GM19043 (cell line): ENCODE results near the gene SMIM44.
A peak's percentile ranks its signal among the peaks of the same experiment; 100 is the strongest.
"Not testable (repeated sequence)": the region's sequence is repeated elsewhere in the genome, so short reads cannot be mapped to it uniquely, and the experiment has no call there.

Experiments
- ATAC-seq: cut with Tn5 transposase; IDR thresholded peaks from one replicate; pipeline ENCODE4 v1.9.1; 2021; ENCODE audit warnings: low read depth; ENCODE audit not compliant: unreplicated experiment

SMIM44 gene

DNA sequence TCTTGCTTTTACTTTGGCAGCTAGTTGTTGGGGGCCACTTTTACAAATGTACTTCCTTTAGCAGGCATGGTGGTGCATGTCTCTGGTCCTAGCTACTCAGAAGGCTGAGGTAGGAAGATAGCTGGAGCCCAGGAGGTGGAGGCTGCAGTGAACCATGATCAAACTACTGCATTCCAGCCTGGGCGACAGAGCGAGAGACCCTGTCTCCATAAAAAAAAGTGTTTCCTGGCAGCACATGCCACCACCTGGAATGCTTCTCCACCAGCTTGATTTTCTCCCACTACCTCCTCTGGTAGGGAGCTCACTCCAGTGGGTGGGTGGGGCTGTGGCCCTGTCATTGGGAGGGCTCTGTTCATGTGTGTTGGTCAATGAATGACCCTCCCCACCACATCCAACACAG, 35.4 kb upstream of the SMIM44 start:
- no peak for ATAC-seq

DNA sequence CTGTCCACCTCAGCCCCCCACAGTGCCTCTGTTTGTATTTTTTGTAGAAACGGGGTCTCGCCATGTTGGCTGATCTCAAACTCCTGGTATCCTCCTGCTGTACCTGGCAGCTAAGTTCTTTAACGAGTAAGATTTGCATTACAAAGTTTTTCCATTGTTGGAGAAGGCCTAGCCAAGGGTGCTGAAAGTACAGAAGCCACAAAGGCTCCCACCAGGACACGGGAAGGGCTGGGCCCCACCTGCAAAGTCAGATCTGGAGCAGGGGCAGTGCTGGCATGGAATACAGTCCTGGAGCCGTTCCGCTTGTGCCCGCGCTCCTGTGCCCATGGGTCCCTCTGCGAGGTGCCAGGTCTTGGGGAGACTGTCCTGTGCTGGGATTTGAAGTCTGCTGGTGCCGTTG, 35.0 kb upstream of the SMIM44 start:
- ATAC-seq, result no peak

DNA sequence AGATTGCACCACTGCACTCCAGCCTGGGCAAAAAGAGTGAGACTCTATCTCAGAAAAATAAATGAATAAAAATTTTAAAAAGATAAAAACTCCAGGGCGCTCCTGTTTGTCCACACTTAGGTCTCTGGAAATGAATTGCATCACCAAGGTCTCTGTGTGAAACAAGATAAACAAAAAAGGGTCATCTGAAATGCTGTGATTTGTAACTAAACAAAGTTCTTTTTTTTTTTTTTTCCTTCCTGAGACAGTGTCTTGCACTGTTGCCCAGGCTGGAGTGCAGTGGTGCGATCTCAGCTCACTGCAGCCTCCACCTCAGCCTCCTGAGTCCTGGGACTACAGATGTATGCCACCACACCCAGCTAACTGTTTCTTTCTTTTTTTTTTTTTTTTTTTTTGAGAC, 34.4 kb upstream of the SMIM44 start:
- no peak for ATAC-seq

DNA sequence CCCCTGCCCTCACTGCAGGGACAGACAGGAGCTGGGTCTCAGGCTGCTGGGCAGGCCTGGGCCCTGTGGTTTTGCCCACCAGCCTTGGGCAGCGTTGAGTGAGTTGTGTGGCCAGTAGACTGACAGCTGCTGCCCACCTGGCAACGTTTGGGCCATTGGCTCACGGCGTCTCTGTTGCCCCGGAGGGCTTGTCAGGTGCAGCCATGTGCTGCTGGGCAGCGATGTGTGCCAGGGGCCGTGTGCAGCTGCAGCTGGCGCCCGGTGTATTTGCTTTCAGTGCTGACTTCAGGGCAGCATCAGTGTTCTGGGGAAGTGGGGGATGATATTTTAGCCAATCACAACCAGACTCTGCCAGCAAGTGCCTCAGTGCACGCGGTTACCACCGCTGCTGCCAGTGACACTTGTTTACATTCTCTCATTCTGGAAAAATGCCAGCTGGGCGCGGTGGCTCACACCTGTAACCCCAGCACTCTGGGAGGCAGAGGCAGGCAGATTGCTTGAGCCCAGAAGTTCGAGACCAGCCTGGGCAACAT, 33.5 kb upstream of the SMIM44 start:
- ATAC-seq, result no peak

DNA sequence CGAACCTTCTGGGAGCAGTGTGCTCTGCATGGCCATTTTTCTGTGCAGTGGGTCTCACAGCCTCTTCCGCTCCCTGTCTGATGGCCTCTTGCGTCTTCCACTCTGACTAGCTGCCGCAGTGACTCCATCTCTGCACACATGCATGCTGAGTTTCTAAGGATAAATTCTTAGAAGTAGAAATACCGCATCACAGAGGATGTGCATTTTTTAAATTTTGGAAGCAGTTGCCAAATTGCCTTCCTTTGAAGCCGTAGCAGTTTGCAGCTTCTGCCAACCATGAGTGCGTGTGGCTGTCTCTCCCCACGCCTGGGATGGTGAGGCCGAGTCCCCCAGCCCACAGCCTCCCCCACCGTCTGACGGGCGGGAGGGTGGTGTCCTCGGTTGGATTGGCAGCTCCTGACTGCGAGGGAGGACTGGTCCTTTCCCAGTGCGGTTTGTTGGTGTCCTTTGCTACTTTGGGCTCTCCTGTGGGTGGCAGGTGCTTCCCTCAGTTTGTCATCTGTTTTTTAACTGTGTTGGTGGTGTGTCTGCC, 32.7 kb upstream of the SMIM44 start:
- no peak for ATAC-seq

DNA sequence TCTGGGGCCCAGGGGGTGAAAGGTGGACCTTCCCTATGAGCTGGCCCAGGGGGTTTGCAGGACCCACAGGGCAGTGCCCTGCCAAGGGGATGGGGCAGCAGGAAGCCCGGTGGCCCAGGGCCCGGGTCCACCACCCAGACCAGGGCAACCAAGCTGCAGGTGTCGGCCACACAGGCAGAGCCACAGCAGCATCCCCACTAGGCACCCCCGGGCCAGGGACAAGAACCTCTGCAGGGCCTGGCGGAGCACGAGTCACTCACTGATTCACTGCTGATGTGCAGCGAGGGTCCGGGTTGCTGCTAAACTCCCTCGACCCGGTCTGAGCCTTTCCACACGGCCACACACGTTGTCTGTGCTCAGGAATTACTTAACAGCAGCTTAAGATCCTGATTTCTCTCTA, 31.7 kb upstream of the SMIM44 start:
- ATAC-seq, result no peak

DNA sequence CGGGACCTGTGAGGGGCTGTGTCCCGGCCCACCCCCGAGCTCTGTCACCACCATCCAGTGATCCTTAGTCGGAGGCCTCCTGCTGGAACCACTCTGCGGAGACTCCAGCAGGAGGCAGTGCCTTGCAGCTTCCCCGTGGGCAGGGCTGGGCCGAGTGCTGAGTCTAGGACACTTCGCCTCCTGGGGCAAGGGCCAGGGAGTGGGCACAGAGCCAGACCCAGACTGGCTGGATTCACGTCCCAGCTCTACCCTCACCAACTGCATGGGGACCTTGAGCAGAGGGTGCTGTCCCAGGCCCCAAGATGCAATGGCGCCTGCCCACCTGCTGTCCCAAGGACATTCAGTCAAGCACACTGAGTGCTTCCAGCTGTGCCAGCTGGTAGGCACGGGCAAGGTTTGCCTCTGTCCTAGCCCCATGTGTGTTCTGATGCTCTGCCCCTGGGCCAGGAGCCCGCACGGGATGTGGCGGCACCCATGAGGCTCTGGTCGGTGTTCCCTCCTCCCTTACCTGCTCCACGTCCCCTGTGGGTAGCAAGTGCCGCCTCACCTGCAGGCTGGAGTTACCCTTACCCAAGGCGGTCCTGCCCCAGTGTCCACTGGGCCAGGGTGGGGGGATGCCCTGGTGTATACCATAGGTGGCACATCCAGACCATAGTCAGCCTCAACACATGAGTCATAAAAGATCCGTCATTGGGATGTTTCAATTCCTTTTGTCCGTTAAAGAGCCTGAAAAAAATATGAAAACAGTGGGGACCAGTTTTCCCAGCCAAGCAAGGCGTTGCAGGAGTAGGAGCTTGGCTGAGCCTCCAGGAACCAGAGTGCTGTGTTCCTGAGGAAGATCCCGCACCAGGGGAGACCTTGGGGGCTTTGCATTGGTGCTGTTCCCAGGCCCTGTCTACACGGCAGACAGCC, 30.2 kb upstream of the SMIM44 start:
- ATAC-seq, result no peak

DNA sequence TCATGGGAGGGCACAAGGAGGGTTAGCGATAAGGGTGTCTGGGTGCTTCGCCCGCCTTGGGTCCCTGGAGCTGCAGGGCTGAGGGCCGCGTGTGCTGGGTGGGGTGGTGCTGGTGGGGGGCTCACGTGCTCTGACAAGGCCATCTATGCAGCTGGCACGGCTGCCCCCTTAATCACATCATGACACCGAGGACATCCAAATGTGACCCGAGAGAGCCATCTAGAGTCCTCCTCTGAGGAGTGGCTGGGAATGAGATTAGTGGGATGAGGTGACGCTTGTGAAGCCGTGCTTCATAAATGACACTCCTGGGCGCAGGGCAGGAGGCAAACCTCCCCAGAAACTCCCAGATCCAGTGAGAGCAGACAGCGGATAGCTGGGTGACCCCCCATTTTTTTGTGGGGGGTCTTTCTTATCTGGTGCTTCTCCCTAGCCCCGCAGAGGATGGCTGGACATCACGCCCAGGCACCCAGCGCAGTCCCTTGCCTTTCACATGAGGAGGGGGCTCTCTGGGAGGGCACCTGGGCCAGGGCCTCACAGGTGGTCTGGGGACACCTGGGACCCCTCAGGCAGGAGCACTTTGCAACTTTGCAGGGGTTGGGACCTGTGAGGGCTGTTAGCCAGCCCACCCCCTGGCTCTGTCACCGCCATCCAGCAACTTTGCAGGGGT, 29.5 kb upstream of the SMIM44 start:
- ATAC-seq, result no peak

DNA sequence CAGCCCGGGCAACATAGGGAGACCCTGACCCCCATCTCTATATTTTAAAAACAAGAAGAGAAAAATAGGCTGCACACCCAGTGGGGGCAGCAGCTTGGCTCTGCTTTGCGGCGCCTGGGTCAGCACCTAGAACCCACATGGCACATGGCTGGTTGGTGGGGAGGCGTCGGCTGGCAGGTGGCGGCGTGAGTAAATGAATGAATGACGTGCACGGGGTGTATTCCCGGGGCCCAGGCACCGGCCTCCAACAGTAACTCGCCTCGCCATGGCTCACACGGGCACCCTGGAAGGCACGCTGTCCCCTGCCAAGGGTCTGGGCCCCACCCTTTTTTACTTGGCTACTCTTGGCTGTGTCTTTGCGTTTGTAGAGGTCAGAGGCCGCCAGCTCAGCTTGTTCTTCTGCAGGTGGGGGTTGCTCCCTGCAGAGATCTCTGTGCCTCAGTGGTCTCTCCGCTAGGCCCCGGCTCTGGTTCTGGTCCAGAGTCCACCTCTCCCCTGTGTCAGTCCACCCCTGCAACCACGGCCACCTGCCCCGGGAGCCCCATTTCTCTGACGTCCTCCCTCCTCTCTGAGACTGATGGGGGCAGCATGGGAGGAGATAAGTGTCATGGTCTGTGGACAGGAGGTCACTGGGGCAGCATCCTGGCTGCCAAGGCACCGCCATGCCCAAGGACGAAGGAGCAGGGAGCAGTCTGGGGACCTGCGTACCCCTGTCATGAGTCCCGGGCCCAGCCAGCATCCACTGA, 28.4 kb upstream of the SMIM44 start:
- ATAC-seq, result no peak

DNA sequence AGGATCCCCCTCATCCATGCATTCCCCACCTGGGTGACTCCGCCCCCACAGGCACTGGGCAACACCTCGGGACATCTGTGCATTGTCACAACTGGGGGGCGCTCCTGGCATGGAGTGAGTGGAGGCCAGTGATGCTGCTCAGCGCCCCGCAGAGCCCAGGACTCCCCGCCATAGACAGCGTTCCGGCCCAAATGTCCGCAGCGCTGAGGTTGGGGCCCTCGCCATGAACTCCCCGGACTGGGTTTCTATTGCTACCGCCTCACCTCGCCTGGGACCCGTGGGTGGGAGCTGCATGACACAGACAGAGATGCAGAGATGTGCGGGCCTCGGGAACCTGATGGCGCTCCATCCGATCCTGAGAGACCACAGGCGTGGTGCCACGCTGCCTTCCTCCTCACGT, 27.5 kb upstream of the SMIM44 start:
- ATAC-seq, result no peak

DNA sequence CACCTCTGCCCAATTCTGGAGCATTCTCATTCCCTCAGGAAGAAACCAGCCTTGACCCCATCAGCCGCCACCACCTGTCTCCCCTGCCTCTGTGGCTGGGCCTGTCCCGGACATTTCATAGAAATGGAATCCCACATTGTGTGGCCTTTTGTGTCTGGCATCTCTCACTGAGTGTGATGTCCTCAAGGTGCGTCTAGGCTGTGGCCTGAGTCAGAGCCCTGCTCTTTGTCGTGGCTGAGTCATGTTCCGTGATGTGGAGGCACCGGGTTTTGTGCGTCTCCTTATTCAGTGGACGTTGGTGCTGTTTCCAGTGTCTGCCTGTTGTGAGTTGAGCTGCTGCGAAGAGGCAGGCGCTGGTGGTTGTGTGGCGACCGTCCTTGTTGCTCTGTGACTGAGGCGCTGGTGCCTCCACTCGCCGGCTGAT, 26.3 kb upstream of the SMIM44 start:
- ATAC-seq, result no peak

DNA sequence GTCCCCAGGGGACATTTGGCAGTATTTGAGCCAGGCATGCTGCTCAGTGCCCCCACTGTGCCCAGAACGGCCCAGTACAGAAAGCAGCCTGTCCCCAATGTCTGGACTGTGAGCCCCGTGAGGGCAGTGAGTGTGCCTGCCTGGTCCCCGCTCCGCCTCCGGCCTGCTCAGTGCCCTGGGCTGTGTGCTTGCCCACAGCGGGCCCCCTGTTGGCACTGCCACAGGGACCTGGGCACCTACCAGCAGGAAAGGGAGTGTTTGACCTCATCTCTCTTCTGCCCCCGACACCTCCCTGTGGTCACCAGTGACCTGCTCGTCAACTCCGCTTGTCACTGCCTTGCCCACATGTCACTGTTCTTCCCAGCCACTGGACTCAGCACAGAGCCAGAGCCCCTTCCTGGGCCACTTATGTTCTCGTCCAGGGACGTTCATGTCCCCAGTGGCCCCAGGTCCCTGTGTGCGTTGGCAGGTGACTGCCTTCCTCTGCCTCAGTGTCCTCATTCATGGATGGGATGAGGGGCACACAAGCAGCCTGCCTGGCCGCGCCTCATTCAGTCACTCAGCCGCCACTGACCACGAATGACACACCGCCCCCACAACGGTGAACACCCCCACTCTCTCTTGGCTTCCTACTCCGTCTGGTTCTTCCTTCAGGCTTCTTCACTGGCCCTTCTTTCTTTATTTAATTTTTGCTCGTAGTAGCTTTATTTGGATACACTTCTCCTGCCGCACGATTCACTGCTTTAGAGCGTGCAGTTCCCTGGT, 25.7 kb upstream of the SMIM44 start:
- no peak for ATAC-seq

DNA sequence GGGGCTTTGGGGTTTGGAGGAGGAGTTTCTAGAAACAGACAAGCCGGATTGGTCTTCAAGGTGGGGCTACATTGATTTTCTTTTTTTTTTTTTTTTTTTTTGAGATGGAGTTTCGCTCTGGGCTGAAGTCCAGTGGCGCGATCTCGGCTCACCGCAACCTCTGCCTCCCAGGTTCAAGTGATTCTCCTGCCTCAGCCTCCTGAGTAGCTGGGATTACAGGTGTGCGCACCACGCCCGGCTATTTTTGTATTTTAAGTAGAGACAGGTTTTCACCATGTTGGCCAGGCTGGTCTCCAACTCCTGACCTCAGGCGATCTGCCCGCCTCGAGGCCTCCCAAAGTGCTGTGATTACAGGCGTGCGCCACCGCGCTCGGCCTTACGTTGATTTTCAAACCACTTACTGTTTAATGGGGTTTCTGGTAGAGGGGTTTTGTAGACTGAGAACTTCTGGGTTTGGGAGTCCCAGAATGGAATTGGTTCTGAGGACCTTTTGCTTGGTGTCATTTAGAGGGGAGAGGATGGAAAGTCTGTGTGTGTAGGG, 24.9 kb upstream of the SMIM44 start:
- ATAC-seq, result not testable (repeated sequence)

DNA sequence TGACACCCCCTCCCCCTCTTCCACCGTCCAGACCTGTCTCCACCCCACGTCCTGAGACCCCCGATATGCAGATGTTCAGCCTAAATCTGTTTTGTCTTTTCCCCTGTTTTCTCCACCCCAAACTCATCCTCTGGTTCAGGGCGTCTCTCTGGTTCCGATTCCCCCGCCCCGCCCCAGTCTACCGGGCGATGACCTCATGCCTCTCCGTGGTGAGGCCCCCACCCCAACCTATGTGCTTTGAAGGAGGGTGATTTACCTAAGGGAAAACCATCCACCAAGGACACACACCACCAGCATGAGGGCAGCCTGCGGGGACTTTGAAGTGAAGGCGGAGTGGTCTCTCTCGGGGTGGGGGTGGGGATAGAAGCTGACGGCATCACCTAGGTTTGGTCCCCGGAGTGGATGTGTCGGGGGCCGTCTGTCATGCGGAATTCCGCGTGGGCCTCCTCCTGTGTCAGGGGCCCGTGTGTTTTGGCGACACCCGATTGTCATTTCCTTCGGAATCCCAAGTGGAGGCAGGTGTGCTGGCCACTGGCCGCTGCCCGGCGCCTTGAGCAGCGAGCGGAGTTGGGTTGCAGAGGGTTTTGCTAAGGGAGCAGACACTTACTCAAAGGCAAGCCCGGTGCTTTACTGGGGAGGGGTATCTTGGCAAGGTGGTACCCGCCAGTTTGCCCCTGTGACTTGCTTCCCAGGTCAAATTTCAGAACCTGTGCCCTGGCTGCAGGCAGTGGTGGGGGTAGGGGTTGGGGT, 24.3 kb upstream of the SMIM44 start:
- ATAC-seq, result no peak

DNA sequence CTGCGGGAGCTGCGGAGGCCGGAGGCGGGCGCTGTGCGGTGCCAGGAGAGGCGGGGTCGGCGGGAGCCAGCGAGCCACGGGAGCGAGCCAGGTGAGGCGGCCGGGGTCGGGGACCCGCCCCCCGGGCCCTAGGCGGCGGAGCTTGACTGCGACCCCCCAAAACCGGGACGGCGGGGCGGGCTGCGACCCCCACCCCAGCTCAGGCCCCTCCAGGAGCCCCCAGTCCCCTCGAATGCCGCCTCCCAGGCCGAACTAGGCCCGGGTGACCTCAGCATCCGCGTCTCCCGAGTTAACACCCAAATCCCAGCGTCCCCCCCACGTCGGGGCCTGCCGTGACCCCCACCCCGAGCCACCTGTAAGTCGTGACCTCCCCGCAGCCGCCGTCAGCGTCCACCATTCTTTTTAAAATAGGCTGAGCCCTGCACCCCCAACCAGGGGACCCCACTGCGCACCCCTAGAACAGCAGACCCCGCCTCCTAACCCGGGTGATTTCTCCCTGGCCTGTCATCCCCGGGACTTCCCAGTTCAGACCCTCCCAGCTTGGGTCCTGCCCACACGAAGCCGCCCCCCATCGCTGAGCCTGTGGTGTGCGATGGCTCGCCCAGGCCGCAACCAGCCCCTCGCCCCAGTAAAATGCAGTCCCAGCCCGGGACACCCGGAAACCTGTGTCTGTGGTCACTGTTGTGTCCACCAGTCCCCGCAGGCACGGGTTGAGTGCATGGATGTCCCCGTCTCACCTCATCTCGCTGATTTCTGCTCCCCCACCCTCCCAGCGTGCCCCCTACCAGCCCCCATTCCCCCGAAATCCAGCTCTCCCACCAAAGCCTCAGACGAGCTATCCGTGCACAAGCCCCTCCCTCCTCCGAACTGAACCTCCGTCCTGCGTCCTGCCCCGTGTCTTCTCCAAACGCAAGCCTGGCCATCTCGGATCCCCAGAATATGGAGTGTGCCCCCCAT, 23.4 kb upstream of the SMIM44 start:
- no peak for ATAC-seq

DNA sequence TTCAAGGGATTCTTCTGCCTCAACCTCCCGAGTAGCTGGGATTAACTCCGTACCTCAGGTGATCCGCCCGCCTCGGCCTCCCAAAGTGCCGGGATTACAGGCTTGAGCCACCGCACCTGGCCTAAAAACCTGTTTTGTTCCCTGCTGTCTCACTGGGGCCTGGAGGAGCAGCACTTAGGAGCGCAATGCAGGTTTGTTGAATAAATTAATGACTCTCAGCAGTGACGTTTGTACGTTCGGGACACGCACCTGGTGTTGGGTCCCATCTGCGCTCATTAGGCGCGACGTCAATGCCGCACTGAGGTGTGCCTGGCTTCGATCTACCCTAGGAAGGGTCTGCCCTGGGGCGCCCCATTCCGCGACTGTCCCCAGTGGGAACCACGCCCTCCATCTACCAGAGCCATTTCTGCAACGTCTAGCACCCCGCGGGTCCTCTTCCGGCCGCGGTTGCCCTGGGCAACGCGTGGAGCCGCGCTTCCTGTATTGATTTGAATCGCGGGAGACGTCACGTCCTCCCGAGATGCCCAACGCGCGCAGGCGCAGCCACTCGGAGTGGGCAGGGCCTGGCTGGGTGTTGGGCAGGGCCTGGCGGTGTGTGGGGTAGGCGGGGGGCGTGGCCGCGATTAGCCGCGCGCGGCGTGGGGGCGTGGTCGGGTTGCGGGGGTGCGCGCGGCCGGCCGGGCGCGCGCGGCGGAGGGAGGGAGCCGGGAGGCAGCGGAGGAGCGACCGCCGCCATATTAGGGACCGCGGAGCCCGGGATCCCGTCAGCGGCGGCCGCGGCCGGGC, 22.6 kb upstream of the SMIM44 start, which contains the start of gene FZR1:
Gene FZR1, plus strand, starts transcription at position 714 of the 786 bp plus-strand sequence. CDS start 16,679 bp downstream, outside the sequence.
- ATAC-seq, result peak; percentile 86

DNA sequence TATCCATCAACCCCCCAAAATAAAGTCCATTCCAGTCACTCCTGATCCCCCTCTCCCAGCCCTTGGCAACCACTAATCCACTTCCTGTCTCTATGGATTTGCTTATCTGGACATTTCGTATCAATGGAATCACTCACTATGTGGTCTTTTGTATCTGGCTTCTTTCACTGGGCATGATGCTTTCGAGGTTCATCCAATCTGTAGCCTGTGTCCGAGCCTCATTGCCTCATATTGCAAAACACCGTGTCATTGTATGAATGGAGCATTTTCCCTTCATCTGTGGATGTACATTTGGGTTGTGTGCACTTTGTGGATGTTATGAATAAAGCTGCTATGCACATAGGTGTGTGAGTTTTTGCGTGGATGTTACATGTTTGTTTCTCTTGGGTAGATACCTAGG, 21.5 kb upstream of the SMIM44 start:
- ATAC-seq, result no peak
